Loucy (cell line): ENCODE data around the gene CPEB4.
A peak's percentile ranks its signal among the peaks of the same experiment; 100 is the strongest.

Experiments used
- H2AFZ ChIP-seq: fragments of 200-600 bp; sonication (generic); 2 replicates; pipeline ENCODE4 v1.6.0; 2016; ENCODE audit warnings: antibody characterized with exemption, mild to moderate bottlenecking, low read length, moderate library complexity
- H3F3A ChIP-seq: fragments of 200-600 bp; 2 replicates; pipeline ENCODE4 v1.6.0; 2016; ENCODE audit warnings: antibody characterized with exemption, low read depth, mild to moderate bottlenecking
- H3K27me3 ChIP-seq: fragments of 200-600 bp; sonication (generic); 2 replicates; pipeline ENCODE4 v1.6.1; 2014; ENCODE audit warnings: low read length, mild to moderate bottlenecking; ENCODE audit not compliant: insufficient read depth, poor library complexity, severe bottlenecking
- H3K36me3 ChIP-seq: fragments of 200-600 bp; sonication (generic); 2 replicates; pipeline ENCODE4 v1.6.1; 2016; ENCODE audit warnings: low read length; ENCODE audit not compliant: insufficient read depth
- H3K4me1 ChIP-seq: fragments of 200-600 bp; sonication (generic); 2 replicates; pipeline ENCODE4 v1.5.1; 2014; ENCODE audit warnings: low read length, mild to moderate bottlenecking; ENCODE audit not compliant: insufficient read depth, poor library complexity, severe bottlenecking
- H3K4me2 ChIP-seq: fragments of 200-600 bp; sonication (generic); 2 replicates; pipeline ENCODE4 v1.6.0; 2014; ENCODE audit warnings: antibody characterized with exemption, low read length, low read depth, mild to moderate bottlenecking; ENCODE audit not compliant: poor library complexity, severe bottlenecking
- H3K4me3 ChIP-seq: fragments of 200-600 bp; sonication (generic); 2 replicates; pipeline ENCODE4 v1.5.1; 2014; ENCODE audit warnings: low read length, mild to moderate bottlenecking, mixed read lengths; ENCODE audit not compliant: poor library complexity, severe bottlenecking
- H3K79me2 ChIP-seq: fragments of 200-600 bp; sonication (generic); 2 replicates; pipeline ENCODE4 v1.6.1; 2014; ENCODE audit warnings: low read length; ENCODE audit not compliant: insufficient read depth
- H3K9ac ChIP-seq: fragments of 200-600 bp; sonication (generic); 2 replicates; pipeline ENCODE4 v1.6.0; 2014; ENCODE audit warnings: mild to moderate bottlenecking, low read depth, low read length, moderate library complexity; ENCODE audit not compliant: poor library complexity, severe bottlenecking
- H3K9me2 ChIP-seq: fragments of 200-600 bp; sonication (generic); replicated peaks from 2 replicates; pipeline ENCODE4 v1.6.1; 2016; ENCODE audit warnings: low read depth, low read length, mixed read lengths
- H3K9me3 ChIP-seq: fragments of 200-600 bp; sonication (generic); 2 replicates; pipeline ENCODE4 v1.6.1; 2014; ENCODE audit warnings: mild to moderate bottlenecking, antibody characterized with exemption, low read length, low read depth; ENCODE audit not compliant: insufficient read depth
- H4K20me1 ChIP-seq: fragments of 200-600 bp; sonication (generic); 2 replicates; pipeline ENCODE4 v1.6.0; 2014; ENCODE audit warnings: antibody characterized with exemption, low read length, mild to moderate bottlenecking; ENCODE audit not compliant: insufficient read depth, poor library complexity, severe bottlenecking
- EZH2phosphoT487 ChIP-seq: fragments of 200-600 bp; IDR thresholded peaks from 2 replicates; pipeline ENCODE4 v1.6.1; 2018; ENCODE audit warnings: antibody characterized with exemption, mild to moderate bottlenecking, moderate library complexity, borderline replicate concordance
- TF ChIP-seq, protein P1 (sequence below): fragments of 200-600 bp; sonication (generic); conservative IDR thresholded peaks from 2 replicates; pipeline ENCODE4 v1.5.1; 2014; ENCODE audit warnings: mild to moderate bottlenecking, antibody characterized with exemption, low read length

Gene CPEB4

DNA sequence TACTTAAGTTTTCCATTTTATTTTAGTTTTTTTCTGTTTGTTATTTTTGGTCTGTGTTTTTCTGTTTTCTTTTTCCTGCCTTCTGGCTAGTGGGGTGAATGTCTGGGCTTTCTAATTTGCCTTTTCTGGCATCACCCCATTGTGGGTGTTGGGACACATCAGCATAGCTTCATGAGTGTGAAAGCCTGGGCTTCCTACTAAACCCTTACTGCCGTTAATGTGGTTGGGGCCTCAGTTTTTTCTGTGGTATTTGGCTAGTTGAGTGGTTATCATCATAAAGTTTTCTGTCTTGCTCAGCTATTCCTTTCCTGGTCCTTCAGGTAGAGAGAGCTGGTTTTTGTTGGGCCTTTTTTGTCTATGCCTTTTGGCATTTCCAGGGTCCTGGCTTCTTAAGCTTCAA lies 122.2 kb downstream of the CPEB4 start:
- peak overlapping the region; percentile 24 for H3K4me2 ChIP-seq
- H3K27me3 ChIP-seq: no peaks in the 10 kb centered on the region
- no peaks in the 10 kb centered on the region for H3K36me3 ChIP-seq
- no peak overlapping the region for H2AFZ ChIP-seq
- H3K79me2 ChIP-seq: no peaks in the 10 kb centered on the region
- H3K9me2 ChIP-seq: no peaks in the 10 kb centered on the region
- H3K4me1 ChIP-seq: no peaks in the 10 kb centered on the region
- TF ChIP-seq, protein P1, sequence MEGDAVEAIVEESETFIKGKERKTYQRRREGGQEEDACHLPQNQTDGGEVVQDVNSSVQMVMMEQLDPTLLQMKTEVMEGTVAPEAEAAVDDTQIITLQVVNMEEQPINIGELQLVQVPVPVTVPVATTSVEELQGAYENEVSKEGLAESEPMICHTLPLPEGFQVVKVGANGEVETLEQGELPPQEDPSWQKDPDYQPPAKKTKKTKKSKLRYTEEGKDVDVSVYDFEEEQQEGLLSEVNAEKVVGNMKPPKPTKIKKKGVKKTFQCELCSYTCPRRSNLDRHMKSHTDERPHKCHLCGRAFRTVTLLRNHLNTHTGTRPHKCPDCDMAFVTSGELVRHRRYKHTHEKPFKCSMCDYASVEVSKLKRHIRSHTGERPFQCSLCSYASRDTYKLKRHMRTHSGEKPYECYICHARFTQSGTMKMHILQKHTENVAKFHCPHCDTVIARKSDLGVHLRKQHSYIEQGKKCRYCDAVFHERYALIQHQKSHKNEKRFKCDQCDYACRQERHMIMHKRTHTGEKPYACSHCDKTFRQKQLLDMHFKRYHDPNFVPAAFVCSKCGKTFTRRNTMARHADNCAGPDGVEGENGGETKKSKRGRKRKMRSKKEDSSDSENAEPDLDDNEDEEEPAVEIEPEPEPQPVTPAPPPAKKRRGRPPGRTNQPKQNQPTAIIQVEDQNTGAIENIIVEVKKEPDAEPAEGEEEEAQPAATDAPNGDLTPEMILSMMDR: no peak
- no peak for TF ChIP-seq EZH2phosphoT487
- H3K4me3 ChIP-seq: no peak overlapping the region
- no peaks in the 10 kb centered on the region for H3K9me3 ChIP-seq
- peak overlapping the region; percentile 48 for H3K9ac ChIP-seq
- no peaks in the 10 kb centered on the region for H3F3A ChIP-seq
- no peaks in the 10 kb centered on the region for H4K20me1 ChIP-seq

DNA sequence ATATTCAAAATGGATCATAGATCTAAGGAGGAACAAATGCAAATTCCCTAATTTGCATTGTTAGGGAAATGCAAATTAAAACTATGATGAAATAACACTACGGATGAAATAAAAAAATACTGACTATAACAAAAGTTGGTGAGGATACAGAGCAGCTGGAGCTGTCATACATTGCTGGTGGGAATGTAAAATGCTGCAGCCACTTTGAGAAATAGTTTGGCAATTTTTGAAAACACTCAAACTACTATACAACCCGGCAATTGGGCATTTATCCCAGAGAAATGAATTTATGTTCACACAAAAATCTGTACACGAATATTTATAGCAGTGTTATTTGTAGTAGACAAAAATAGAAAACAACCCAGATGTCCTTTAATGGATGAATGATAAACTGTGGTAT lies 123.3 kb downstream of the CPEB4 start:
- Histone ChIP-seq H3F3A (no peaks in the 10 kb centered on the region), H2AFZ (no peak overlapping the region), H3K79me2 (no peaks in the 10 kb centered on the region), H3K4me2 (no peak overlapping the region), H3K27me3 (no peaks in the 10 kb centered on the region), H3K4me1 (no peaks in the 10 kb centered on the region), H3K9ac (no peak overlapping the region), H3K36me3 (no peaks in the 10 kb centered on the region), H3K9me2 (no peaks in the 10 kb centered on the region), H3K9me3 (no peaks in the 10 kb centered on the region), H4K20me1 (no peaks in the 10 kb centered on the region), H3K4me3 (no peak overlapping the region)
- TF ChIP-seq, protein P1: no peak
- TF ChIP-seq EZH2phosphoT487: no peak
